Cortex of kidney (tissue), 1 donor: ENCODE measurements around the gene TYW5.
"Not testable (repeated sequence)": the region's sequence is repeated elsewhere in the genome, so short reads cannot be mapped to it uniquely, and the experiment has no call there.

ENCODE experiments used
- DNase-seq: peaks from one replicate; lab custom pipeline; 2025; lab: John Stamatoyannopoulos, UW

Gene TYW5

DNA sequence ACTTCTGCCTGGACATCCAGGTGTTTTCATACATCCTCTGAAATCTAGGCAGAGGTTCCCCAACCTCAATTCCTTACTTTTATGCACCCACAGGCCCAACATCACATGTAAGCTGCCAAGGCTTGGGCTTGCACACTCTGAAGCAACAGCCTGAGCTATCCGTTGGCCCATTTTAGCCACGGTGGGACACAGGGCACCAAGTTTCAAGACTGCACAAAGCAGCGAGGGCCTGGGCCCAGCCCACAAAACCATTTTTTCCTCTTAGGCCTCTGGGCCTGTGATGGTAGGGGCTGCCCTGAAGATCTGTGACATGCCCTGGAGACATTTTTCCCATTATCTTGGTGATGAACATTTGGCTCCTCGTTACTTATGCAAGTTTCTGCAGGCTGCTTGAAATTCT, 38.3 kb downstream of the TYW5 start:
- DNase-seq = no peak

DNA sequence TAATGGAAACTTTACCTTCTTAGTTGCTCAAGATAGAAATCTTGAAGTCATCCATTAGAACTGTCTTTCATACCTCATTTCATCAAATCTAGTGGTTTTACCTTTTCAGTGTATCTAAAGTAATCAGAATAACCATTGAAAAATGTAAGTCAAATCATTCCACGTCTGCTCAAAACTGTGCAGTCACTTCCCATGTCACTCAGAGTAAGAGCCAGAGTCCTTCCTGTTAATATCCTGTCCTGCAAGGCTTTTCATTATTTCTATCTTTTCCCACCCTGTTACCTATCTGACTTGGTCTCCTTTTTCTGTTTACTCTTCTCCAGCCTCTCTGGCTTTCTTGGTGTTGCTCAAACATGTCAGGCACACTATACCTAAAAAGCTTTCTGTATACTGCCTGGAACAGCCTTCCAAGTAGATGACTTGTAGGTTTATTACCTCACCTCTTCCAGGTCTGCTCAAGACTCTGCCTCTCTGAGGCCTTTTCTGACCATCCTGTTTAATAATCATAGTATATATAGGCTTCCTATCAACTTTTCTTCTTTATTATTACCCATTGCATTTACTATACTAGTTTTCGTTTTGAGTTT, 40.8 kb downstream of the TYW5 start:
- no peak for DNase-seq

DNA sequence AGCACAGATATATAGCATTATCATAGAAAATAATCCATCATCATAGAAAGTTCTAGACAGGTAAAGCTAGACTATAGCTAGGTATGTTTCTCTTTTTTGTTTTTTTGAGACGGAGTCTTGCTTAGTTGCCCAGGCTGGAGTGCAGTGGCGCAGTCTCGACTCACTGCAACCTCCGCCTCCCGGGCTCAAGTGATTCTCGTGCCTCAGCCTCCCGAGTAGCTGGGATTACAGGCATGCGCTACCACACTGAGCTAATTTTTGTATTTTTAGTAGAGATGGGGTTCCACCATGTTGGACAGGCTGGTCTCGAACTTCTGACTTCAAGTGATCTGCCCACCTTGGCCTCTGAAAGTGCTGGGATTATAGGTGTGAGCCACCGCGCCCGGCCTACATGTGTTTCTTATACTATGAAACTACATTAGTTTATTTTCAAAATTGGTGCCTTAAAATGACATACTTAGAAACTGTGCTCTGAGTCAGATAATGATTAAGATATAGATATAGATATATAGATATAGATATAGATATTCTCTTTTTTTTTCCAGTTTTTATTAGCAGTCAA, 42.7 kb downstream of the TYW5 start:
- not testable (repeated sequence) for DNase-seq

DNA sequence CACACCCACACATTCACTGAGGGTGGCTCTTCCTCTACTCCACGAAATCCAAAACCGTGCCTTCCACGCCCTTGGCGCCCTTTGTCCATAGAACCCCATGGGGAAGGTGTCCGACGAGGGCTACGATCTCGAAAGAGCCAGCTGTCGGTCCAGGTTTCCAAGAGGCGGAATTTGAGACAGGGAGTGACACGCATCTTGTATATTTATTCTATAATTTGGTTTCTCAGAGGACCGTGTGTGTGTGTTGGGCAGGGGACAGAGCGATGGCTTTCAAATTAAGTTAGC, 43.5 kb downstream of the TYW5 start:
- no peak for DNase-seq

DNA sequence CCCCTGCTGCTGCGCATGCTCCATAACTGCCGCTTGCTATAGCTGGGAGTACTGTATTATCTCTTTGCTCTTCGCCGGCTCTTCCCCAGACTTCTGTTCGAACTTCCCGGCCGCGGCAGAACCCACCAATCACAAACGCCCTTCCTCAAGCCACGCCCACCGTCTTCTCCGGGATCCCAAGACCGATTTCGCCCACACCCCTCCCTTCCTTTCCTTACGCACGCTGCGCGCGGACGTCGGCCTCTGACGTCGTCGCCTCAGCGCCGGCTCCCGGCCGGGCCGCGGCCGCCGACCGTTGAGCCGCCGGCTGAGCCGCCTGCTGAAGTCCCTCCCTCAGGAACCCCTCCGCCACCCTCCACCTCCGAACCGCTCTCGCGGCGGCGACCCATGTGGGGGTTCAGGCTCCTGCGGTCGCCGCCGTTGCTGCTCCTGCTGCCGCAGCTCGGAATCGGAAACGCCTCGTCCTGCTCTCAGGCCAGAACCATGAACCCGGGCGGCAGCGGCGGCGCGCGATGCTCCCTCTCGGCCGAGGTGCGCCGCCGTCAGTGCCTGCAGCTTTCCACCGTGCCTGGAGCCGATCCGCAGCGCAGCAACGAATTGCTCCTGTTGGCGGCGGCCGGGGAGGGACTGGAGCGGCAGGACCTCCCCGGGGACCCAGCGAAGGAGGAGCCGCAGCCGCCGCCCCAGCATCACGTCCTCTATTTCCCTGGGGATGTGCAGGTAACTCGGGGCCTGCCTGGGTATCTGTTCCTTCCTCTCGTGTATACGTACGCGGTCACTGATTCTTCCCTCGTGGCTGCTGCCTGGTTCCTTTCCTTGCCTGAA, 44.0 kb downstream of the TYW5 start, which contains the start of gene C2orf69:
TSS of gene C2orf69 (plus strand) at position 242 of the 825 bp plus-strand sequence. CDS start at position 388, 146 bp downstream.
- DNase-seq = no peak

DNA sequence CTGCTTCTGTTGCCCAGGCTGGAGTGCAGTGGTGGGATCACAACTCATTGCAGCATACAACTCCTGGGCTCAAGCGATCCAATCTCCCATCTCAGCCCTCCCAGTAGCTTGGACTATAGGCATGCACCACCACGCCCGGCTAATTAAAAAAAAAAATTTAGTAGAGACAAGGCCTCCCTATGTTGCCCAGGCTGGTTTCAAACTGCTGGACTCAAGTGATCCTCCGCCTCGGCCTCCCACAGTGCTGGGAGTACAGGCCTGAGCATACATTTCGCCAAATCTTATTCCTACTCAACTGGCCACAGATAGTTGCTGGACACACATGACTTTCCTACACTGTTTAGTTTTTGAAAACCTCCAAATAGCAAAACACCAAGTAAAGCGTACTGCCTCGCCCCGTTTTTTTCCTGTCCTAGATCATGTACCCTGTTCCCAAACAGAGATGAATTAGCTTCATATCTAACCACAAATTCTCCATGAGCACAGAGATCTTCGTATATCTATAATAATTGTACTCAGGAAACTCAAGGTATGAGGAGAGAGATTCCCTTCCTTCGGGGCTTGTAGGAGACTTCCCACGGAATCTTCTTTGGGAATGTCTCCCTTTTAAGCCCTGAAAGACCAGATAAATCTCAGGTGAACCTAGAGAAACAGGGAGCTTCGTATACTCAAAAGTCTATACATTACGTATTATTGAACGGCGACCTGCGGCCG, 44.8 kb downstream of the TYW5 start:
- DNase-seq = no peak

DNA sequence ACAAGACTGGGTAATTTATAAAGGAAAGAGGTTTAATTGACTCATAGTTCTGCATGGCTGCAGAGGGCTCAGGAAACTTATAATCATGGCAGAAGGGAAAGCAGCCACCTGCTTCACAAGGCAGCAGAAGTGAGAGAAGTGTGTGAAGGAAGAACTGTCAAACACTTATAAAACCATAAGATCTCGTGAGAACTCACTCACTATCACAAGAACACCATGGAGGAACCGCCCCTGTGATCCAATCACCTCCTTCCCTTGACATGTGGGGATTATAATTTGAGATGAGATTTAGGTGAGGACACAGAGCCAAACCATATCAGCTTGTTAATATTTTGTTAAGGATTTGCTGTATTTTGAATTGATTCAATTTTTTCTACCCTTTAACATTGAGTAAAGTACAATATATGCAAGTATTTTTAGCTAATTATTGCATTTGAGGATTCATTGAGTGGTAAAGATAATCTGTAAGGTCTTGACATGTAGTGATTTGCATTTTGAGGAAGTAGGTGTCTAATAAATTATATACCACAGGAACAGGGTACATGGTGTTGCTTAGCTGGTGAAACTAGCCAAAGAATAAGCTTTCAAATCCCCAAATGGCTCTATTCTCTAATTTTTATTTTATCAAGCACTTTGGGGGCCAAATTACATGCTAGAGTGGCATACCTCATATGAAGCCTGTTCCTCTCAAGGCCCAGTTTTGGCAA, 48.1 kb downstream of the TYW5 start:
- no peak for DNase-seq

DNA sequence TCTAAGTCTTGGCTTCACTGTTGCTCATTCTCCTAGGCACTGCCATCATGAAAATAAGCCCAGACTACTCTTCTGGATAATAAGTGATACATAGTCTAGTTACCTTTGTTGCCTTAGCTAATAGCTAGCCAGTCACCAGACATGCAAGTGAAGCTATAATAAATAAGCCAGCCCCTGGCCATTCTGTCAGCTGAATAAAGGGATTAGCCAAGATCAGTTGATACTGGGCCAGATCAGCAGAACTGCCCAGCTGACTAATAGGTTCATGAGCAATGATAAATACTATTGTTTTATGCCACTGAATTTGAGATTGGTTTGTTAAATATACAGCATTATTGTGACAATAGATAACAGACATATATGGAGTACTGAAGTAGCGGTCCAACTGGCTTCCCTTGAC, 52.2 kb downstream of the TYW5 start:
- no peak for DNase-seq

DNA sequence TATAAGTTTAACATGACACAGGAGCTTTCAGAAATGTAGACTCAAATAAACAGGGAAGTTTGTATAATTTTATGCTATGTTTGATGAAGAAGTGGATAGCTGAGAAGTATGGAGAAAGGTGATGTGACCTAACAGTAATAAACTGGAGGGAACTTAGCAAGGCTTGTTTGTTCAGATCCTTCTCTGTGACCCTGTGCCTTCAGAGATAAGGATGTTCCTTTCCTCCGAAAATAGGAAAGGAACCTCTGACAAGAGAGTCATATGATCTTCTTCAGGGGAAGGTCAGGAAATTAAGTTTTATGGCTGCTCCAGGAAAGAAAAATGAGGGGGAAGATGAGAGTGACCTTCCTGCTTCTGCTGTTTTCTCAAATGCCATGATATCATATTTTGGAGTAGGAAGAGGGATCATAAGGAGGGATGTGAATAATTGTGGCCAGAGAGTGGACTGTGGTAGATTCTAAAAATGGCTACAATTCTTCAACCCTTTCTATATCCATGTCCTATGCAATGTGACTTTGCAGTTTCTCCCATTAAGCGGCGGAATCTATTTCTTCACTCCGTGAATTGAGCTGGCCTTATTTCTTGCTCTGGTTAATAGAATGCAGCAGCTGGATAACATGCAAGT, 52.7 kb downstream of the TYW5 start:
- DNase-seq = no peak

DNA sequence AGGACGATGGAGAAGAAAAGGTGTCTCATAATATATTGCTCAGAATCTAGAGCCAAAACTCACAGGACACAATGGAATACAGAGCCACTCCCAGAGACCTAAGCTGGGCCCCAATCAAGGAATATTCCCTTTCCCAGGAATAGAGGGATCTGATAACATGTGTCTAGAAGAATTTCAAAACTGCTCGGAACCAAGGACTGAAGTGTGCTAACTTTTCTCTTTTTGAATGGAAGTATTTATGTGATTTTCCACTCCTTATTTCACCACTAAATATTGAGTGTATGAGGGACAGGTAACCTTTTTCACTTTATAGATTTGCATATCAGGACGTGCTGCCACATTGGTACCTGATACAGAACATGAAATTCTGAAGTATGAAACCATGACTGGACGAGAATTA, 53.3 kb downstream of the TYW5 start:
- no peak for DNase-seq

DNA sequence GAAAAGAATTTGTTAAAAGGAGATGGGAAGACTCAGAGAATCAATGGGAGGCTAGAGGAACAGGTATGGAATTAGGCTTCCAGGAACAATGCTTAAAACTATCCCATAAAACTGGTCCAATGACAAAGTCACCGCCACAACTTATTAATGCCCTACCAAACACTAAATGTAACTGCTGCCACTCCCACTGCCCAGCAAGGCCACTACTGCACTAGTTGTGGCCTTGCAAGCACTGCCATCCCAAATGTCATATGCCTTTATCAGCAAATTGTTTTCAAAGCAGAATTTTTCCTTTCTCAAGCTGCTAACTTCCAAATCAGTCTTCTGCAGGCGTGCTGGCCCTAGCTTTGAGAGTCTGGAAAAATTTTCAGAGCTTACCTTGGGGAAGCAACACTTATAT, 58.7 kb downstream of the TYW5 start:
- DNase-seq = no peak

DNA sequence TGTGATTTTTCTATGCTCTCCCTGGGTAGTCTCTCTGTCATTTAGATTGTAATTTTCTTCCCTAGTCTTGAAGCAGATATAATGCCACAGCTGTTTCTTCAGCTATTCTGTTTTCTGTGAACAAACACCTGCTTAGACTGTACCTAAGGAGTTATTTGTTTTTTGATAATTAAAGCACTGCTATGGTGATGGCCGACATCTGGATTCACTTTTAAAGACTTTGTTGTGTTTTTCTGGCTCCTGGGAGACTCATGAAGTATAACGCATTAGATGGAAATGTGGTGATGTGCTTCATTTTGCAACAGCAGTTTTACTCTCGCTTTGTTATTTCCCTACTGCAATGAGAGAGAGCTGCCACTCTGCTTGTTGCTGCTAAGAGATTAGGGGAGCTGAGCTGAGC, 59.9 kb downstream of the TYW5 start:
- no peak for DNase-seq

DNA sequence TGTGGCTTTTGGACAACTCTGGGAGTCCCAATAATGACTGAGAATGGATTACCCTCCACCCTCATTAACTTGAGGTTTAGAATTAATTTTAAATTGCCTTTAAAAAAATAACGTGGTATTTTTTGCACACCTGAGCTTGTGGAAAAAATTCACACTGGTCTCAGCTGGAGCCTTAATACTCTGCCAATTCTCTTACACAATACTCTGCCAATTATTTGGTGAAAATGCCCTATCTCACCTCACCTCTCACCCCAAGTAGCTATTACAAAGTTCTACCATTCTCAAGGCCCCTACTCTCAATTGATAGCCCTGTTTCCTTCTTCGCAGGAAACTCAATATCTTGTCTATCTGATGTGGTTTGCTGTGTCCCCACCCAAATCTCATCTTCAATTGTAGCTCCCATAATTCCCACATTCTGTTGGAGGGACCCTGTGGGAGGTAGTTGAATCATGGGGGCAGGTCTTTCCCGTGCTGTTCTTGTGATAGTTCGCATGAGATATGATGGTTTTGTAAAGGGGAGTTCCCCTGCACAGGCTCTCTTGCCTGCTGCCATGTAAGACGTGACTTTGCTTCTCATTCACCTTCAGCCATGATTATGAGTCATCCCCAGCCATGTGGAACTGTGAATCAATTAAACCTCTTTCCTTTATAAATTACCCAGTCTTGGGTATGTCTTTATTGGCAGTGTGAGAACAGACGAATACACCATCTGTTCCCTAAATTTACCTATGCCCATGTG, 71.6 kb downstream of the TYW5 start:
- no peak for DNase-seq

DNA sequence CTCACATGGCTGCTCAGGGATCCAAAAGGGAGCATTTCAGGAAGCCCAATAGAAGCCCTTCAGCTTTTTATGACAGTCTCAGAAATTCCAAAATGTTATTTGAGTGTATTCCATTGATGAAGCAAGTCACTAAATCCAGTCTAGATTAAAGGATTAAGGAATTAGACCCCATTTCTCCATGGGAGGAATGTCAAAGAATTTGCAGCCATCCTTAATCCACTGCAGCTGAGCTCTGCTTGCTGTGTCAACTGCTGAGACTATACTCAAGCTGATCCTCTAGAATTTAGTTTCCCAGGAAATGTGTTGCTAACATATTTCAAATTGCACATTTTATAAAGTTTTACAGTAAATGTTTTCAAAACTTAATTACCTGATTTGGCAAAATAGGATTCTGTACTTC, 72.6 kb downstream of the TYW5 start:
- DNase-seq = no peak
